SK-N-SH treated with all-trans-retinoic acid at 6 μM for 48 hours (cell line): ENCODE results near the gene TMEM212.

ENCODE experiments used
- ATAC-seq: fragments of 200-7000 bp; cut with Tn5 transposase; 3 replicates; pipeline ENCODE4 v1.9.1; 2020; ENCODE audit warnings: mild to moderate bottlenecking, moderate library complexity
- ARNTL ChIP-seq: fragments of 450-650 bp; formaldehyde crosslinking; IDR thresholded peaks from 2 replicates; pipeline ENCODE4 v1.5.0; 2020; ENCODE audit warnings: low read depth, mild to moderate bottlenecking, moderate library complexity, borderline replicate concordance
- BACH2 ChIP-seq: fragments of 250-450 bp; sonication (Bioruptor Pico); IDR thresholded peaks from 2 replicates; pipeline ENCODE4 v1.9.0; 2021; ENCODE audit warnings: mild to moderate bottlenecking, borderline replicate concordance
- CSDC2 ChIP-seq: fragments of 250-450 bp; sonication (Bioruptor Pico); IDR thresholded peaks from 2 replicates; pipeline ENCODE4 v1.5.0; 2020; ENCODE audit warnings: mild to moderate bottlenecking, moderate library complexity
- ESRRG ChIP-seq: fragments of 250-450 bp; sonication (Bioruptor Pico); IDR thresholded peaks from 2 replicates; pipeline ENCODE4 v1.6.1; 2021; ENCODE audit warnings: mild to moderate bottlenecking
- GLIS3 ChIP-seq: fragments of 250-450 bp; sonication (Bioruptor Pico); IDR thresholded peaks from 2 replicates; pipeline ENCODE4 v1.5.0; 2020; ENCODE audit warnings: mild to moderate bottlenecking, moderate library complexity
- ISL1 ChIP-seq: fragments of 250-450 bp; sonication (Bioruptor Pico); IDR thresholded peaks from 2 replicates; pipeline ENCODE4 v2.1.2; 2022; ENCODE audit warnings: mild to moderate bottlenecking, moderate library complexity
- OSR1 ChIP-seq: fragments of 250-450 bp; sonication (Bioruptor Pico); IDR thresholded peaks from 2 replicates; pipeline ENCODE4 v1.8.0; 2022; ENCODE audit warnings: moderate library complexity, mild to moderate bottlenecking, inconsistent platforms
- PPARA ChIP-seq: fragments of 250-450 bp; sonication (Bioruptor Pico); IDR thresholded peaks from 2 replicates; pipeline ENCODE4 v1.5.0; 2020; ENCODE audit warnings: mild to moderate bottlenecking, borderline replicate concordance
- RARB ChIP-seq: fragments of 250-450 bp; sonication (Bioruptor Pico); IDR thresholded peaks from 2 replicates; pipeline ENCODE4 v1.8.0; 2021; ENCODE audit warnings: mild to moderate bottlenecking, moderate library complexity
- SNAI2 ChIP-seq: fragments of 250-450 bp; sonication (Bioruptor Pico); IDR thresholded peaks from 2 replicates; pipeline ENCODE4 v1.5.0; 2020; ENCODE audit warnings: mild to moderate bottlenecking, moderate library complexity
- TCF4 ChIP-seq: fragments of 250-450 bp; sonication (Bioruptor Pico); IDR thresholded peaks from 2 replicates; pipeline ENCODE4 v1.8.0; 2021; ENCODE audit warnings: mild to moderate bottlenecking, moderate library complexity, borderline replicate concordance
- TOX ChIP-seq: fragments of 250-450 bp; sonication (Bioruptor Pico); IDR thresholded peaks from 2 replicates; pipeline ENCODE4 v1.8.0; 2021; ENCODE audit warnings: mild to moderate bottlenecking, moderate library complexity, borderline replicate concordance
- ZC3H10 ChIP-seq: fragments of 250-450 bp; sonication (Bioruptor Pico); IDR thresholded peaks from 2 replicates; pipeline ENCODE4 v1.5.1; 2021; ENCODE audit warnings: mild to moderate bottlenecking, moderate library complexity
- ZFP3 ChIP-seq: fragments of 250-450 bp; sonication (Bioruptor Pico); IDR thresholded peaks from 2 replicates; pipeline ENCODE4 v1.5.0; 2020; ENCODE audit warnings: mild to moderate bottlenecking, moderate library complexity
- ZFP30 ChIP-seq: fragments of 450-650 bp; formaldehyde crosslinking; IDR thresholded peaks from 2 replicates; pipeline ENCODE4 v1.5.0; 2022; ENCODE audit warnings: mild to moderate bottlenecking, moderate library complexity
- ZNF565 ChIP-seq: fragments of 450-650 bp; formaldehyde crosslinking; conservative IDR thresholded peaks from 2 replicates; pipeline ENCODE4 v1.5.0; 2020; ENCODE audit warnings: low read depth, mild to moderate bottlenecking, moderate library complexity
- ZNF70 ChIP-seq: fragments of 450-650 bp; formaldehyde crosslinking; IDR thresholded peaks from 2 replicates; pipeline ENCODE4 v1.5.0; 2020; ENCODE audit warnings: mild to moderate bottlenecking, moderate library complexity
- TF ChIP-seq, protein P1 (sequence below): fragments of 250-450 bp; sonication (Bioruptor Pico); IDR thresholded peaks from 2 replicates; pipeline ENCODE4 v1.8.0; 2020; ENCODE audit warnings: mild to moderate bottlenecking, moderate library complexity, borderline replicate concordance
- TF ChIP-seq, protein P2 (sequence below): fragments of 250-450 bp; sonication (Bioruptor Pico); IDR thresholded peaks from 2 replicates; pipeline ENCODE4 v1.5.1; 2020; ENCODE audit warnings: low read depth, mild to moderate bottlenecking, moderate library complexity
- TF ChIP-seq, protein P3 (sequence below): fragments of 250-450 bp; sonication (Bioruptor Pico); IDR thresholded peaks from 2 replicates; pipeline ENCODE4 v1.8.0; 2021; ENCODE audit warnings: low read depth, mild to moderate bottlenecking, moderate library complexity, borderline replicate concordance
- TF ChIP-seq, protein P4 (sequence below): fragments of 250-450 bp; sonication (Bioruptor Pico); IDR thresholded peaks from 2 replicates; pipeline ENCODE4 v1.5.1; 2021; ENCODE audit warnings: mild to moderate bottlenecking, moderate library complexity

TMEM212 gene

DNA sequence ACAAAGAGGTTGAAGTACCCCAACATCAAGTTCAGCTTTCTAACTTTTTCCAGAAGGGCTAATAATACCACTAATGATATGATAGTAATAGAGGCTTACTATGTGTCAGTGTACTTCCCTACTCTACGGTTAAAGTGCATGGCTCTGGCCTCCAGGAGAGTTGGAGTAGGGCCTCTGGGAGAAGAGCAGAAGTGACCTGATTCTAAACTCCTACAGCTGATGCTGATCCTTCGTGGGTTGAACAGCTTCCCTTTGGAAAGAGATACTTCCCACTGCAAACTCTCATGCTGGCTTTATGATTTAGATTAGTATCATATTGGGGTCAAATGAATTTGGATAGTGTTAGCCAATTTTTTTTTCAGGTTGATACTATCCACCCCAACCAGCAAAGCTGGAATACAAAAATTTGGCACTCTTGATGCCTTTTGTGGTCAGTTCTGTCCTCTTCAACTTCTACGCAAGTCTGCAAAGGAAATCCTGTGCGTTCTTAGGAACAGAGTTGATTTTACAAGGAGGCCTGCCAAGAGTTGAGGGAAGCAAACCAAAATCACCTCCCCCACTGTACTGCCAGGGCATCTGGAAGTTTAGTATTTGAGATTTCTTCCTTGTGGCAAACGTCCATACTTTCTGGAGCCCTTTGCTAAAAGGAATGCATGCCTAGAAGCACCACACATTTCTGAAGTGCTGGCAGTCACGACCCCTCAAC, 17.8 kb downstream of the TMEM212 start:
- no peak for TF ChIP-seq ZNF565 (CRISPR knock-in tag)
- TF ChIP-seq TCF4 (CRISPR knock-in tag), result no peak
- TF ChIP-seq ZC3H10 (CRISPR knock-in tag), result no peak
- no peak for TF ChIP-seq ARNTL (CRISPR knock-in tag)
- TF ChIP-seq GLIS3 (CRISPR knock-in tag), result no peak
- TF ChIP-seq, protein P1, sequence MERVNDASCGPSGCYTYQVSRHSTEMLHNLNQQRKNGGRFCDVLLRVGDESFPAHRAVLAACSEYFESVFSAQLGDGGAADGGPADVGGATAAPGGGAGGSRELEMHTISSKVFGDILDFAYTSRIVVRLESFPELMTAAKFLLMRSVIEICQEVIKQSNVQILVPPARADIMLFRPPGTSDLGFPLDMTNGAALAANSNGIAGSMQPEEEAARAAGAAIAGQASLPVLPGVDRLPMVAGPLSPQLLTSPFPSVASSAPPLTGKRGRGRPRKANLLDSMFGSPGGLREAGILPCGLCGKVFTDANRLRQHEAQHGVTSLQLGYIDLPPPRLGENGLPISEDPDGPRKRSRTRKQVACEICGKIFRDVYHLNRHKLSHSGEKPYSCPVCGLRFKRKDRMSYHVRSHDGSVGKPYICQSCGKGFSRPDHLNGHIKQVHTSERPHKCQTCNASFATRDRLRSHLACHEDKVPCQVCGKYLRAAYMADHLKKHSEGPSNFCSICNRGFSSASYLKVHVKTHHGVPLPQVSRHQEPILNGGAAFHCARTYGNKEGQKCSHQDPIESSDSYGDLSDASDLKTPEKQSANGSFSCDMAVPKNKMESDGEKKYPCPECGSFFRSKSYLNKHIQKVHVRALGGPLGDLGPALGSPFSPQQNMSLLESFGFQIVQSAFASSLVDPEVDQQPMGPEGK (CRISPR knock-in tag), result no peak
- no peak for TF ChIP-seq ZNF70 (CRISPR knock-in tag)
- TF ChIP-seq PPARA (CRISPR knock-in tag), result no peak
- no peak for TF ChIP-seq BACH2 (CRISPR knock-in tag)
- TF ChIP-seq ISL1, result no peak
- no peak for TF ChIP-seq ZFP30
- no peak for TF ChIP-seq ZFP3 (CRISPR knock-in tag)
- TF ChIP-seq SNAI2 (CRISPR knock-in tag), result no peak
- TF ChIP-seq TOX (CRISPR knock-in tag), result no peak
- no peak for TF ChIP-seq ESRRG (CRISPR knock-in tag)
- TF ChIP-seq RARB, result no peak
- ATAC-seq, result peak; percentile 90

DNA sequence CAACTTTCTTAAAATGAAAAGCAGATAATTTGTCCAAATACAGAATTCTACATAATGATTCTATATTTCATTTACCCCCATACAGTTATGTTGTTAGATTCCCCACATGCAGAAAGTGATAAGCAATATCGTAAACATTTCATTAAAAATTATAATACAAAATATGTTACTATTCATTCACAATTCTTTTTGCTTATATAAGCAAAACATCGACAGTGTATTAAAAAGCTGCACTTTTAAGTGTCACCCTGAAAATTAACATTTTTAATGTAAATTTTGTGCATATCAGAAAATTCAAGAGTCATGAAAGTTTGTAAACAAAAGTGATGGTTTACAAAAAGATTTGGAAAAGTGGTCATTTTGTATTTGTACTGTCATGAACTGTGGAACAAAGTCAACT, 19.2 kb downstream of the TMEM212 start:
- TF ChIP-seq, protein P2, sequence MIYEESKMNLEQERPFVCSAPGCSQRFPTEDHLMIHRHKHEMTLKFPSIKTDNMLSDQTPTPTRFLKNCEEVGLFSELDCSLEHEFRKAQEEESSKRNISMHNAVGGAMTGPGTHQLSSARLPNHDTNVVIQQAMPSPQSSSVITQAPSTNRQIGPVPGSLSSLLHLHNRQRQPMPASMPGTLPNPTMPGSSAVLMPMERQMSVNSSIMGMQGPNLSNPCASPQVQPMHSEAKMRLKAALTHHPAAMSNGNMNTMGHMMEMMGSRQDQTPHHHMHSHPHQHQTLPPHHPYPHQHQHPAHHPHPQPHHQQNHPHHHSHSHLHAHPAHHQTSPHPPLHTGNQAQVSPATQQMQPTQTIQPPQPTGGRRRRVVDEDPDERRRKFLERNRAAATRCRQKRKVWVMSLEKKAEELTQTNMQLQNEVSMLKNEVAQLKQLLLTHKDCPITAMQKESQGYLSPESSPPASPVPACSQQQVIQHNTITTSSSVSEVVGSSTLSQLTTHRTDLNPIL (CRISPR knock-in tag), result no peak
- no peak for TF ChIP-seq ZNF565 (CRISPR knock-in tag)
- no peak for TF ChIP-seq SNAI2 (CRISPR knock-in tag)
- TF ChIP-seq ZC3H10 (CRISPR knock-in tag), result no peak
- no peak for ATAC-seq

DNA sequence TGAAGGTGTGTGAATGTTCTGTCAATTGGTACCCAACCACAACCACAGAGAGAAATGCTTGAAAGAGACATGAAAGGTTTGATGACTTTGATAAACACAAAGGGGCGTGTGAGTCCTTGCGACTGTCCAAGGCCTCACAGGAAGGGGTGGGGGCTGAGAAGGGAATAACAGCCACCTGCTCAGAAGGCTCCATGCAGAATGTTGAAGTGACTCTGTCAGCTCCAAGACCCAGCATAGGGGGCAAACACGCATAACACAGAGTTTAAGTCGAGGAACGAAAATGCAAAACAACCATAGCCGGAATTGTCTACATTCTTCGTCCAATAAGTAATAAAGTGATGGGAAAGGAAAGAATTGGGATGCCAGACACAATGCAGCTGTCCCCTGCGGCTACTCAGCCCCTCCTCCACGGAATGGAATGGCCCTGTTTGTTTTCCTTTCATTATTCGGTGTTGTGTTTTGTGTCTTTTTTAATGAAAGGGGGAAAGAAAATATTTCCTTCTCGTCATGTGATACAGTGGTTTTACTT, 19.9 kb downstream of the TMEM212 start:
- no peak for TF ChIP-seq OSR1 (CRISPR knock-in tag)
- no peak for TF ChIP-seq ZFP30
- TF ChIP-seq, protein P3, sequence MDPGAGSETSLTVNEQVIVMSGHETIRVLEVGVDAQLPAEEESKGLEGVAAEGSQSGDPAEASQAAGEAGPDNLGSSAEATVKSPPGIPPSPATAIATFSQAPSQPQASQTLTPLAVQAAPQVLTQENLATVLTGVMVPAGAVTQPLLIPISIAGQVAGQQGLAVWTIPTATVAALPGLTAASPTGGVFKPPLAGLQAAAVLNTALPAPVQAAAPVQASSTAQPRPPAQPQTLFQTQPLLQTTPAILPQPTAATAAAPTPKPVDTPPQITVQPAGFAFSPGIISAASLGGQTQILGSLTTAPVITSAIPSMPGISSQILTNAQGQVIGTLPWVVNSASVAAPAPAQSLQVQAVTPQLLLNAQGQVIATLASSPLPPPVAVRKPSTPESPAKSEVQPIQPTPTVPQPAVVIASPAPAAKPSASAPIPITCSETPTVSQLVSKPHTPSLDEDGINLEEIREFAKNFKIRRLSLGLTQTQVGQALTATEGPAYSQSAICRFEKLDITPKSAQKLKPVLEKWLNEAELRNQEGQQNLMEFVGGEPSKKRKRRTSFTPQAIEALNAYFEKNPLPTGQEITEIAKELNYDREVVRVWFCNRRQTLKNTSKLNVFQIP (CRISPR knock-in tag), result no peak
- TF ChIP-seq CSDC2 (CRISPR knock-in tag), result no peak
- TF ChIP-seq, protein P4, sequence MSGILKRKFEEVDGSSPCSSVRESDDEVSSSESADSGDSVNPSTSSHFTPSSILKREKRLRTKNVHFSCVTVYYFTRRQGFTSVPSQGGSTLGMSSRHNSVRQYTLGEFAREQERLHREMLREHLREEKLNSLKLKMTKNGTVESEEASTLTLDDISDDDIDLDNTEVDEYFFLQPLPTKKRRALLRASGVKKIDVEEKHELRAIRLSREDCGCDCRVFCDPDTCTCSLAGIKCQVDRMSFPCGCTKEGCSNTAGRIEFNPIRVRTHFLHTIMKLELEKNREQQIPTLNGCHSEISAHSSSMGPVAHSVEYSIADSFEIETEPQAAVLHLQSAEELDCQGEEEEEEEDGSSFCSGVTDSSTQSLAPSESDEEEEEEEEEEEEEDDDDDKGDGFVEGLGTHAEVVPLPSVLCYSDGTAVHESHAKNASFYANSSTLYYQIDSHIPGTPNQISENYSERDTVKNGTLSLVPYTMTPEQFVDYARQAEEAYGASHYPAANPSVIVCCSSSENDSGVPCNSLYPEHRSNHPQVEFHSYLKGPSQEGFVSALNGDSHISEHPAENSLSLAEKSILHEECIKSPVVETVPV (CRISPR knock-in tag), result no peak
- TF ChIP-seq ZC3H10 (CRISPR knock-in tag), result no peak
- no peak for TF ChIP-seq RARB
- peak; percentile 46 for ATAC-seq

DNA sequence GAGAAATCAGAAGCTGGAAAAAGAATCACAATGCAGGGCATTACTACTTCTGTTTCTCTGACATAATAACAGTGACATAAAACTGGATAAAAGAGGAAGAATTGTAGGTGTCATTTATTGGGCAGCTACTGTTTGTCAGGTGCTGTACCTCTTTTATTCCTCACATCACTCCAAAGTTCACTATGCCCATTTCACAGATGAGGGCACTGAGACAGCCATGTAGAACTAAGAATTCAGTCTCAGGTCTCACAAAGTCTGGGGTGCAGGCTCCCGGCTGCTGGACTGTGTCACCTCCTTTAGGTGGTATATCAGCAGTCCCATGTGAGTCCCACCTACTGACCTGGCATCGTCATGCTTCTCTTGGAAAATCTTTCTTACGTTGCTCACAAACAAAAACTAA, 20.8 kb downstream of the TMEM212 start:
- no peak for ATAC-seq
- no peak for TF ChIP-seq ZC3H10 (CRISPR knock-in tag)
